K562 (cell line): Measurements from ENCODE around the gene BCL11A. TPM values are rescaled to one million over a fixed set of nuclear protein-coding genes. Genes with fewer than 3 reads are reported as not detected.

Experiments used
- ATAC-seq: fragments of 200-7000 bp; cut with Tn5 transposase; 3 replicates; pipeline ENCODE4 v1.9.1; 2020; ENCODE audit warnings: moderate library complexity
- BruUV-seq: library from RNA; stranded (reverse); fragments of 400-500 nt; replicated peaks from 2 replicates; lab custom pipeline; 2021; lab: Mats Ljungman, UMichigan
- CTCF ChIA-PET: fragments of 300-600 bp; formaldehyde crosslinking; extraction: SDS; loops from one replicate; lab custom pipeline; 2021; ENCODE audit warnings: low intra/inter-chr PET ratio; lab: Yijun Ruan, JAX
- POLR2A ChIA-PET: fragments of 300-600, 350-650 bp; sonication (Branson Sonifier 250); formaldehyde crosslinking; extraction: SDS; loops from one replicate; lab custom pipeline; 2021; ENCODE audit warnings: antibody characterized with exemption, inconsistent platforms; lab: Yijun Ruan, JAX
- DNase-seq, 4 experiments: peaks; one replicate each; pipeline versions ENCODE4 v3.0.0 to v3.0.0-alpha.2; 2011 to 2018; ENCODE audit warnings: low spot score in 3 of 4, mixed read lengths in 3 of 4; ENCODE audit errors: extremely low read depth in 1 of 4
- FAIRE-seq: peaks from 2 replicates; lab custom pipeline; 2011; peaks lifted over from hg19 to GRCh38; lab: Jason Lieb, UNC
- H2AFZ ChIP-seq: 2 replicates; pipeline ENCODE4 v1.6.0; 2011; ENCODE audit warnings: low read depth, low read length, control low read depth, inconsistent platforms
- H3K27ac ChIP-seq: fragments of 200-600 bp; 3 replicates; pipeline ENCODE4 v1.8.0; 2011; ENCODE audit warnings: low read depth, mild to moderate bottlenecking, control low read depth, inconsistent platforms, low read length, moderate library complexity, mixed read lengths; ENCODE audit errors: extremely low read depth
- H3K27me3 ChIP-seq, 2 experiments: fragments of 300-600 bp in 1 of 2; 2 replicates in 1 of 2; 3 replicates in 1 of 2; pipeline versions ENCODE4 v1.6.0 to v1.8.0; 2011; ENCODE audit warnings: inconsistent platforms in 2 of 2, low read length in 2 of 2, mild to moderate bottlenecking in 1 of 2, mixed read lengths in 1 of 2, moderate library complexity in 1 of 2; ENCODE audit not compliant: control insufficient read depth in 2 of 2, insufficient read depth in 2 of 2
- H3K36me3 ChIP-seq: fragments of 300-600 bp; 3 replicates; pipeline ENCODE4 v1.8.0; 2011; ENCODE audit warnings: mild to moderate bottlenecking, low read length, inconsistent platforms; ENCODE audit not compliant: control insufficient read depth, insufficient read depth
- H3K4me1 ChIP-seq, 2 experiments: fragments of 200-600 bp in 1 of 2; replicated peaks in 1 of 2; 2 replicates in 1 of 2; 3 replicates in 1 of 2; pipeline versions ENCODE4 v1.5.1 to v1.8.0; 2011; ENCODE audit warnings: inconsistent platforms in 2 of 2, low read length in 2 of 2, mild to moderate bottlenecking in 1 of 2, mixed read lengths in 1 of 2, moderate library complexity in 1 of 2; ENCODE audit not compliant: control insufficient read depth in 2 of 2, insufficient read depth in 2 of 2
- H3K4me2 ChIP-seq: 2 replicates; pipeline ENCODE4 v1.6.1; 2011; ENCODE audit warnings: low read length, control low read depth, inconsistent platforms, mixed read lengths; ENCODE audit not compliant: insufficient read depth
- H3K4me3 ChIP-seq: fragments of 200-600 bp; sonication (generic), shearing (Covaris generic); 2 replicates; pipeline ENCODE4 v1.5.1; 2016; ENCODE audit warnings: control low read depth, inconsistent platforms
- H3K79me2 ChIP-seq: fragments of 200-600 bp; 3 replicates; pipeline ENCODE4 v1.8.0; 2011; ENCODE audit warnings: low read length, inconsistent platforms; ENCODE audit not compliant: control insufficient read depth, insufficient read depth
- H3K9ac ChIP-seq, 2 experiments: 2 replicates each; pipeline versions ENCODE4 v1.6.0 to v1.6.1; 2011; ENCODE audit warnings: low read depth in 2 of 2, low read length in 2 of 2, control low read depth in 1 of 2, inconsistent platforms in 1 of 2, mild to moderate bottlenecking in 1 of 2, mixed read lengths in 1 of 2; ENCODE audit not compliant: insufficient read depth in 1 of 2
- H3K9me1 ChIP-seq: one replicate; pipeline ENCODE4 v1.6.0; 2011; ENCODE audit warnings: inconsistent platforms, mild to moderate bottlenecking, low read length, moderate library complexity; ENCODE audit not compliant: control insufficient read depth, insufficient read depth
- H3K9me3 ChIP-seq: replicated peaks from 2 replicates; pipeline ENCODE4 v1.5.1; 2011; ENCODE audit warnings: low read depth, low read length, inconsistent platforms; ENCODE audit not compliant: control insufficient read depth, insufficient read depth
- H4K20me1 ChIP-seq: replicated peaks from 2 replicates; pipeline ENCODE4 v1.6.1; 2011; ENCODE audit warnings: low read length, inconsistent platforms, mixed read lengths; ENCODE audit not compliant: control insufficient read depth, insufficient read depth
- CEBPZ ChIP-seq: fragments of 150-350 bp; IDR thresholded peaks from 2 replicates; pipeline ENCODE4 v1.6.1; 2014; ENCODE audit warnings: low read depth, mild to moderate bottlenecking, low read length, borderline replicate concordance
- MYBL2 ChIP-seq, 2 experiments: fragments of 450-650 bp in 1 of 2; sonication (generic) in 1 of 2; formaldehyde crosslinking in 1 of 2; IDR thresholded peaks; 2 replicates each; pipeline versions ENCODE4 v1.6.1 to v1.8.1; 2017 to 2022; ENCODE audit warnings: borderline replicate concordance in 1 of 2, inconsistent platforms in 1 of 2, low read depth in 1 of 2, mild to moderate bottlenecking in 1 of 2, missing genetic modification reagents in 1 of 2, moderate library complexity in 1 of 2
- RBM25 ChIP-seq: fragments of 200-400 bp; formaldehyde crosslinking; IDR thresholded peaks from 2 replicates; pipeline ENCODE4 v1.6.1; 2018; ENCODE audit warnings: low read length, low read depth, moderate library complexity; ENCODE audit not compliant: severe bottlenecking
- WGBS: fragments of 100-300 bp; shearing (Covaris generic); methylation state at CpG from one replicate; pipeline ENCODE4 v1.1.6; 2016; ENCODE audit warnings: low coverage, mixed read lengths; ENCODE audit not compliant: insufficient coverage; ENCODE audit errors: missing lambda C conversion rate; 5-methylcytosine and 5-hydroxymethylcytosine counted together
- in situ Hi-C: fragments of 300-500 bp; cut with MboI; formaldehyde crosslinking; loops from 4 replicates; pipeline ENCODE4 v1.15.0; 2018; ENCODE audit warnings: inconsistent platforms, mixed read lengths
- intact Hi-C: fragments of 100-400 bp; cut with micrococcal nuclease; formaldehyde crosslinking; loops from 2 replicates; pipeline ENCODE4 v1.14.2; 2022
- polyA plus RNA-seq, 8 experiments: library from polyadenylated mRNA; depleted of rRNA in 4 of 8; stranded (reverse) in 5 of 8; unstranded in 3 of 8; fragments of >200 nt; fragmentation: Nextera tagmentation in 2 of 8; fragmentation: Illumina TruSeq in 1 of 8; extraction: Ambion mirVana in 2 of 8; extraction: Trizol in 1 of 8; gene quantifications; 2 replicates each; pipeline versions ENCODE4 v1.2.1 to v1.2.3, GENCODE V29; 2011 to 2014; ENCODE audit warnings: inconsistent platforms in 1 of 8, missing spikeins in 1 of 8
- total RNA-seq, 7 experiments: library from RNA; depleted of rRNA in 6 of 7; stranded (reverse); fragments of >200 nt in 6 of 7; fragmentation: Illumina TruSeq in 2 of 7; extraction: Trizol in 2 of 7; gene quantifications; 2 replicates each; pipeline versions ENCODE4 v1.2.1 to v1.2.3, GENCODE V29; 2011 to 2021; ENCODE audit warnings: low replicate concordance in 1 of 7
- TF ChIP-seq, protein P1 (sequence below): fragments of 450-650 bp; IDR thresholded peaks from 2 replicates; pipeline ENCODE4 v1.6.1; 2016

Gene BCL11A
- total and polyA plus RNA-seq, 9 of the 15 experiments (the other 6 are each of a cell fraction or from before 2014, with no cell fraction given), result 0.13 TPM; not detected in 8

- ChIA-PET POLR2A (interaction anchor here (1.2 kb wide), 1 partner anchor 96 kb away, joined by 3 read pairs; no protein-coding TSS in a partner anchor), CTCF (no interaction called here)
- Histone ChIP-seq H3K9me1 (no peaks in the 10 kb centered on the region), H3K9me3 (no peaks in the 10 kb centered on the region), H3K4me2 (no peak overlapping the region), H3K4me3 (no peak overlapping the region), H3K4me1 (no peaks in the 10 kb centered on the region), H3K9ac (no peak overlapping the region), H2AFZ (no peak overlapping the region), H3K27me3 (peaks cover 4 to 6% of the 10 kb centered on the region in 2 experiments; a peak in 3 of 5 replicates), H4K20me1 (0 out of 2 replicates have a peak, but pooled peaks cover 3% of the 10 kb centered on the region), H3K27ac (no peak overlapping the region), H3K79me2 (no peaks in the 10 kb centered on the region), H3K36me3 (no peaks in the 10 kb centered on the region)
- TF ChIP-seq MYBL2 (IDR thresholded peaks at IDR 0.05; ENCODE audit: low read depth) (no peak), MYBL2 (CRISPR knock-in tag; IDR thresholded peaks at IDR 0.05; ENCODE audit: borderline replicate concordance) (no peak)
- TF ChIP-seq, protein P1, sequence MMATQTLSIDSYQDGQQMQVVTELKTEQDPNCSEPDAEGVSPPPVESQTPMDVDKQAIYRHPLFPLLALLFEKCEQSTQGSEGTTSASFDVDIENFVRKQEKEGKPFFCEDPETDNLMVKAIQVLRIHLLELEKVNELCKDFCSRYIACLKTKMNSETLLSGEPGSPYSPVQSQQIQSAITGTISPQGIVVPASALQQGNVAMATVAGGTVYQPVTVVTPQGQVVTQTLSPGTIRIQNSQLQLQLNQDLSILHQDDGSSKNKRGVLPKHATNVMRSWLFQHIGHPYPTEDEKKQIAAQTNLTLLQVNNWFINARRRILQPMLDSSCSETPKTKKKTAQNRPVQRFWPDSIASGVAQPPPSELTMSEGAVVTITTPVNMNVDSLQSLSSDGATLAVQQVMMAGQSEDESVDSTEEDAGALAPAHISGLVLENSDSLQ, result peak; percentile 36; the same call in 1 of the 2 replicates
- BruUV-seq, result no TSS peak
- no peak for FAIRE-seq
- ATAC-seq, result no peak
- WGBS, result 0% methylated on average over 1 of the region's 1 CpG
- DNase-seq, result no peak
- intact Hi-C loops (no loop called here), in situ Hi-C loops (no loop called here)
These were observed 67.4 kb downstream of the BCL11A start for GRCh38 chr2:60486067-60486466.

DNA sequence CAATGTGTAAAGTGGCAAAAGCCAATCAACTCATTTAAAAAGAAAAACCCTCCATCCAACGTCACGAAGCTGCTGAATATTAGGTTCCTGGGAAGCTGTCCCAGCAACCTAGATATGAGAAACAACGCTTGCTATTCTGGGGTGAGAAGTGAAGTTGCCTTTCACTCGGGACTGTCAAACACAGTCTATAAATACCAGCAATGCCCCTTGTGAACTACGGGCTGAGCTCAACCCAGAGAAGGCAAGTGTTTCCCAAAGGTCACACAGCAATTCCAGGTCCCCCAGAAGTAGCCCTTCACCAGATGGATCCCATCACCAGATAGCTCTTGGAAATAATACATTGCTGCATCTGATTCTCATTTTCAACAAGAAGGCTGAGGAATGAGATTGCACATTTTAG is 67.9 kb downstream of the BCL11A start:
- peaks cover 6% of the 10 kb centered on the region in 2 experiments; a peak in 3 of 5 replicates for H3K27me3 ChIP-seq
- FAIRE-seq, result no peak

More for the DNA sequence above, 67.9 kb downstream of the BCL11A start:
- H3K9me3 ChIP-seq, result no peaks in the 10 kb centered on the region
- WGBS, result 0% methylated on average over 5 of the region's 5 CpGs
- H3K4me1 ChIP-seq, result no peaks in the 10 kb centered on the region
- no peak overlapping the region for H3K27ac ChIP-seq
- DNase-seq, result no peak
- H3K4me3 ChIP-seq, result no peak overlapping the region
- no peak for TF ChIP-seq CEBPZ
- peak; percentile 11 for TF ChIP-seq RBM25
- TF ChIP-seq, all 486 proteins: peak for 1
- POLR2A ChIA-PET, result interaction anchor here (1.2 kb wide), 1 partner anchor 96 kb away, joined by 3 read pairs; no protein-coding TSS in a partner anchor
- CTCF ChIA-PET, result no interaction called here
- no peak overlapping the region for H3K9ac ChIP-seq
- H4K20me1 ChIP-seq, result 0 out of 2 replicates have a peak, but pooled peaks cover 3% of the 10 kb centered on the region
- no peaks in the 10 kb centered on the region for H3K79me2 ChIP-seq
- no peak for ATAC-seq
- H3K4me2 ChIP-seq, result no peak overlapping the region
- in situ Hi-C loops, result no loop called here
- no peak overlapping the region for H2AFZ ChIP-seq
- no peaks in the 10 kb centered on the region for H3K9me1 ChIP-seq
- BruUV-seq, result no TSS peak
- intact Hi-C loops, result loop anchor here (2.0 kb wide), 1 partner anchor 25 kb away; no protein-coding TSS in a partner anchor
- H3K36me3 ChIP-seq, result no peaks in the 10 kb centered on the region
